GM23338 (cell line): ENCODE results near the gene B3GNT3. TPM values are rescaled to one million over a fixed set of nuclear protein-coding genes. Genes with fewer than 3 reads are reported as not detected.

ENCODE experiments used
- ATAC-seq: fragments of 200-7000 bp; cut with Tn5 transposase; 3 replicates; pipeline ENCODE4 v1.9.1; 2020
- DNase-seq: peaks from one replicate; pipeline ENCODE4 v3.0.0-alpha.2; 2015; ENCODE audit warnings: low spot score
- H2AFZ ChIP-seq: fragments of 200-600 bp; sonication (generic); 2 replicates; pipeline ENCODE4 v1.8.0; 2016; ENCODE audit warnings: antibody characterized with exemption, mild to moderate bottlenecking, moderate library complexity
- H3F3A ChIP-seq: fragments of 200-600 bp; sonication (generic); replicated peaks from 2 replicates; pipeline ENCODE4 v1.8.0; 2017; ENCODE audit warnings: antibody characterized with exemption, mixed run types, low read depth
- H3K27ac ChIP-seq: fragments of 200-600 bp; sonication (generic); 2 replicates; pipeline ENCODE4 v1.6.1; 2016; ENCODE audit warnings: low read depth
- H3K27me3 ChIP-seq: fragments of 200-600 bp; sonication (generic); 2 replicates; pipeline ENCODE4 v1.8.0; 2016; ENCODE audit warnings: mild to moderate bottlenecking, mixed run types, moderate library complexity; ENCODE audit not compliant: insufficient read depth
- H3K36me3 ChIP-seq: fragments of 200-600 bp; sonication (generic); 2 replicates; pipeline ENCODE4 v1.8.0; 2016; ENCODE audit warnings: mild to moderate bottlenecking; ENCODE audit not compliant: insufficient read depth
- H3K4me1 ChIP-seq: fragments of 200-600 bp; sonication (generic); 2 replicates; pipeline ENCODE4 v1.8.0; 2016; ENCODE audit warnings: mild to moderate bottlenecking, moderate library complexity; ENCODE audit not compliant: insufficient read depth
- H3K4me2 ChIP-seq: fragments of 200-600 bp; sonication (generic); 2 replicates; pipeline ENCODE4 v1.7.1; 2017; ENCODE audit warnings: mixed run types
- H3K4me3 ChIP-seq: fragments of 200-600 bp; sonication (generic); 2 replicates; pipeline ENCODE4 v1.6.1; 2016; ENCODE audit warnings: mixed run types
- H3K79me2 ChIP-seq: fragments of 200-600 bp; sonication (generic); replicated peaks from 2 replicates; pipeline ENCODE4 v1.8.0; 2017; ENCODE audit warnings: mild to moderate bottlenecking; ENCODE audit not compliant: insufficient read depth
- H3K9me2 ChIP-seq: fragments of 200-600 bp; sonication (generic); 2 replicates; pipeline ENCODE4 v1.8.0; 2017; ENCODE audit not compliant: insufficient read depth
- H4K20me1 ChIP-seq: fragments of 200-600 bp; sonication (generic); replicated peaks from 2 replicates; pipeline ENCODE4 v1.8.0; 2017; ENCODE audit warnings: mild to moderate bottlenecking; ENCODE audit not compliant: insufficient read depth
- H3K27ac Mint-ChIP-seq: 2 replicates; pipeline ENCODE4 v1.8.0; 2020; ENCODE audit warnings: inconsistent platforms, mild to moderate bottlenecking, moderate library complexity, mixed read lengths
- H3K27me3 Mint-ChIP-seq: 3 replicates; pipeline ENCODE4 v1.8.0; 2022; ENCODE audit warnings: low read depth, mild to moderate bottlenecking, moderate library complexity, mixed read lengths, inconsistent platforms; ENCODE audit not compliant: insufficient read depth, poor library complexity
- H3K36me3 Mint-ChIP-seq: 3 replicates; pipeline ENCODE4 v1.8.0; 2021; ENCODE audit warnings: low read depth, mild to moderate bottlenecking, inconsistent platforms, moderate library complexity, mixed read lengths
- H3K4me1 Mint-ChIP-seq: 3 replicates; pipeline ENCODE4 v1.8.0; 2020; ENCODE audit warnings: mild to moderate bottlenecking, inconsistent platforms, mixed read lengths
- H3K4me3 Mint-ChIP-seq: 3 replicates; pipeline ENCODE4 v1.8.0; 2021; ENCODE audit warnings: moderate library complexity, mild to moderate bottlenecking, inconsistent platforms, mixed read lengths
- H3K9me3 Mint-ChIP-seq: 3 replicates; pipeline ENCODE4 v1.8.0; 2020; ENCODE audit warnings: moderate library complexity, mild to moderate bottlenecking, inconsistent platforms, mixed read lengths
- POLR2AphosphoS5 ChIP-seq: IDR thresholded peaks from 2 replicates; pipeline ENCODE4 v1.6.1; 2016; ENCODE audit warnings: antibody characterized with exemption, low read depth
- ZNF114 ChIP-seq: fragments of 250-450 bp; sonication (Bioruptor Pico); IDR thresholded peaks from 2 replicates; pipeline ENCODE4 v1.5.0; 2020; ENCODE audit warnings: mild to moderate bottlenecking, moderate library complexity
- ZNF331 ChIP-seq: fragments of 250-450 bp; sonication (Bioruptor Pico); IDR thresholded peaks from 2 replicates; pipeline ENCODE4 v1.5.0; 2020; ENCODE audit warnings: low read depth, mild to moderate bottlenecking, moderate library complexity
- ZNF462 ChIP-seq: fragments of 250-450 bp; sonication (Bioruptor Pico); IDR thresholded peaks from 2 replicates; pipeline ENCODE4 v1.5.0; 2020; ENCODE audit warnings: mild to moderate bottlenecking, moderate library complexity
- polyA plus RNA-seq: library from polyadenylated mRNA; unstranded; fragments of >200 nt; fragmentation: Nextera tagmentation; extraction: Ambion mirVana; gene quantifications from 2 replicates; pipeline ENCODE4 v1.2.1, GENCODE V29; 2016
- total RNA-seq: library from RNA; depleted of rRNA; stranded (reverse); fragments of >200 nt; shearing (Covaris generic); gene quantifications from 2 replicates; pipeline ENCODE4 v1.2.3, GENCODE V29; 2014
- TF ChIP-seq, protein P1 (sequence below), 2 experiments: fragments of 200-600 bp in 1 of 2; sonication (generic) in 1 of 2; conservative IDR thresholded peaks; 2 replicates each; pipeline versions ENCODE4 v1.5.1 to v1.6.1; 2016 to 2017; ENCODE audit warnings: antibody characterized with exemption in 2 of 2, low read depth in 2 of 2, mild to moderate bottlenecking in 2 of 2, moderate library complexity in 1 of 2
- TF ChIP-seq, protein P2 (sequence below): IDR thresholded peaks from one replicate; pipeline ENCODE4 v1.6.1; 2018; ENCODE audit warnings: antibody characterized with exemption; ENCODE audit not compliant: unreplicated experiment

Gene B3GNT3
- total and polyA plus RNA-seq, 2 experiments from 2014 or later = 0.99 to 1.9 TPM

GRCh38 chr19:17757125-17757524, 37.8 kb upstream of the B3GNT3 start:
- no peak overlapping the region for H3K27ac ChIP-seq
- DNase-seq (no peak), ATAC-seq (no peak)
- Mint-ChIP-seq H3K27me3 (peaks cover 4% of the 10 kb centered on the region), H3K36me3 (peaks cover 4% of the 10 kb centered on the region; the same call in 1 of the 3 replicates), H3K4me1 (peaks cover 15% of the 10 kb centered on the region), H3K4me3 (no peak overlapping the region), H3K9me3 (no peaks in the 10 kb centered on the region), H3K27ac (no peak overlapping the region)
- H3K36me3 ChIP-seq = no peaks in the 10 kb centered on the region
- H3K4me2 ChIP-seq = no peak overlapping the region
- no peak overlapping the region for H3K4me3 ChIP-seq
- no peaks in the 10 kb centered on the region for H3K27me3 ChIP-seq
- no peaks in the 10 kb centered on the region for H4K20me1 ChIP-seq
- no peaks in the 10 kb centered on the region for H3K9me2 ChIP-seq
- H3F3A ChIP-seq = 0 out of 2 replicates have a peak, but pooled peaks cover 6% of the 10 kb centered on the region
- no peaks in the 10 kb centered on the region; the same call in 1 of the 2 replicates for H3K4me1 ChIP-seq
- TF ChIP-seq, protein P1, sequence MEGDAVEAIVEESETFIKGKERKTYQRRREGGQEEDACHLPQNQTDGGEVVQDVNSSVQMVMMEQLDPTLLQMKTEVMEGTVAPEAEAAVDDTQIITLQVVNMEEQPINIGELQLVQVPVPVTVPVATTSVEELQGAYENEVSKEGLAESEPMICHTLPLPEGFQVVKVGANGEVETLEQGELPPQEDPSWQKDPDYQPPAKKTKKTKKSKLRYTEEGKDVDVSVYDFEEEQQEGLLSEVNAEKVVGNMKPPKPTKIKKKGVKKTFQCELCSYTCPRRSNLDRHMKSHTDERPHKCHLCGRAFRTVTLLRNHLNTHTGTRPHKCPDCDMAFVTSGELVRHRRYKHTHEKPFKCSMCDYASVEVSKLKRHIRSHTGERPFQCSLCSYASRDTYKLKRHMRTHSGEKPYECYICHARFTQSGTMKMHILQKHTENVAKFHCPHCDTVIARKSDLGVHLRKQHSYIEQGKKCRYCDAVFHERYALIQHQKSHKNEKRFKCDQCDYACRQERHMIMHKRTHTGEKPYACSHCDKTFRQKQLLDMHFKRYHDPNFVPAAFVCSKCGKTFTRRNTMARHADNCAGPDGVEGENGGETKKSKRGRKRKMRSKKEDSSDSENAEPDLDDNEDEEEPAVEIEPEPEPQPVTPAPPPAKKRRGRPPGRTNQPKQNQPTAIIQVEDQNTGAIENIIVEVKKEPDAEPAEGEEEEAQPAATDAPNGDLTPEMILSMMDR (conservative IDR thresholded peaks at IDR 0.05; ENCODE audit: low read depth in 2 of 2) = no peak
- TF ChIP-seq ZNF114 (CRISPR knock-in tag) = no peak
- TF ChIP-seq ZNF462 (CRISPR knock-in tag) = no peak
- TF ChIP-seq POLR2AphosphoS5 = no peak
- TF ChIP-seq, protein P2, sequence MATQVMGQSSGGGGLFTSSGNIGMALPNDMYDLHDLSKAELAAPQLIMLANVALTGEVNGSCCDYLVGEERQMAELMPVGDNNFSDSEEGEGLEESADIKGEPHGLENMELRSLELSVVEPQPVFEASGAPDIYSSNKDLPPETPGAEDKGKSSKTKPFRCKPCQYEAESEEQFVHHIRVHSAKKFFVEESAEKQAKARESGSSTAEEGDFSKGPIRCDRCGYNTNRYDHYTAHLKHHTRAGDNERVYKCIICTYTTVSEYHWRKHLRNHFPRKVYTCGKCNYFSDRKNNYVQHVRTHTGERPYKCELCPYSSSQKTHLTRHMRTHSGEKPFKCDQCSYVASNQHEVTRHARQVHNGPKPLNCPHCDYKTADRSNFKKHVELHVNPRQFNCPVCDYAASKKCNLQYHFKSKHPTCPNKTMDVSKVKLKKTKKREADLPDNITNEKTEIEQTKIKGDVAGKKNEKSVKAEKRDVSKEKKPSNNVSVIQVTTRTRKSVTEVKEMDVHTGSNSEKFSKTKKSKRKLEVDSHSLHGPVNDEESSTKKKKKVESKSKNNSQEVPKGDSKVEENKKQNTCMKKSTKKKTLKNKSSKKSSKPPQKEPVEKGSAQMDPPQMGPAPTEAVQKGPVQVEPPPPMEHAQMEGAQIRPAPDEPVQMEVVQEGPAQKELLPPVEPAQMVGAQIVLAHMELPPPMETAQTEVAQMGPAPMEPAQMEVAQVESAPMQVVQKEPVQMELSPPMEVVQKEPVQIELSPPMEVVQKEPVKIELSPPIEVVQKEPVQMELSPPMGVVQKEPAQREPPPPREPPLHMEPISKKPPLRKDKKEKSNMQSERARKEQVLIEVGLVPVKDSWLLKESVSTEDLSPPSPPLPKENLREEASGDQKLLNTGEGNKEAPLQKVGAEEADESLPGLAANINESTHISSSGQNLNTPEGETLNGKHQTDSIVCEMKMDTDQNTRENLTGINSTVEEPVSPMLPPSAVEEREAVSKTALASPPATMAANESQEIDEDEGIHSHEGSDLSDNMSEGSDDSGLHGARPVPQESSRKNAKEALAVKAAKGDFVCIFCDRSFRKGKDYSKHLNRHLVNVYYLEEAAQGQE = no peak
- TF ChIP-seq ZNF331 (CRISPR knock-in tag) = no peak
- no peaks in the 10 kb centered on the region for H3K79me2 ChIP-seq
- no peak overlapping the region for H2AFZ ChIP-seq
